ENCODE measurements around the gene CORIN.
"Not testable (repeated sequence)": the region's sequence is repeated elsewhere in the genome, so short reads cannot be mapped to it uniquely, and the experiment has no call there.

The CORIN gene

DNA sequence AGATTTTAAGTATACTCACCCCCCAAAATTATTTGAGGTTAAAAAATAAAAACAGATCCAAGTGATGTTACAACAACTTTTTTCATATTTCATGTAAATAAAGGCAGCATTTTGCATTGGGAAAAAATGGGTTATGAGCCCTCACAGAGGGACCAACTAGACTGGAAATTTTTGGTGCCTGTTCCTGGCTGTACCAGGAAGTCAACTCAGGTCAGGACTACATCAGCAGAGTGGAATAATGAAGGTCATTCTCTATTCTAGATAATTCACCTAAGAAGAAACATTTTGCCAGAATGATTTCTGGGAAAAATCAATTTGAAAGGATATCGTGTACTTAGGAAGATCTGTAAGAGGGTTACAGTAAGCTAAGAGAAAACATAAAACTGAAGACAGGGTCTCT is 66.8 kb downstream of the CORIN start:
- no peak for DNase-seq (ENCODE audit: low read depth in 3 of 3, low spot score in 1 of 3)

DNA sequence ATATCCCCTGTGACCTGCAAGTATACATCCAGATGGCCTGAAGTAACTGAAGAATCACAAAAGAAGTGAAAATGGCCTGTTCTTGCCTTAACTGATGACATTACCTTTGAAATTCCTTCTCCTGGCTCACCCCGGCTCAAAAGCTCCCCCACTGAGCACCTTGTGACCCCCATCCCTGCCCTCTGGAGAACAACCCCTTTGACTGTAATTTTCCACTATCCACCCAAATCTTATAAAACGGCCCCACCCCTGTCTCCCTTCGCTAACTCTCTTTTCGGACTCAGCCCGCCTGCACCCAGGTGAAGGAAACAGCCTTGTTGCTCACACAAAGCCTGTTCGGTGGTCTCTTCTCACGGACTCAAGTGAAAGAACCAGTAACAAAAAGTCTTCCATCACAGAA is 69.9 kb downstream of the CORIN start:
- not testable (repeated sequence) for DNase-seq (ENCODE audit: low read depth in 3 of 3, low spot score in 1 of 3)

DNA sequence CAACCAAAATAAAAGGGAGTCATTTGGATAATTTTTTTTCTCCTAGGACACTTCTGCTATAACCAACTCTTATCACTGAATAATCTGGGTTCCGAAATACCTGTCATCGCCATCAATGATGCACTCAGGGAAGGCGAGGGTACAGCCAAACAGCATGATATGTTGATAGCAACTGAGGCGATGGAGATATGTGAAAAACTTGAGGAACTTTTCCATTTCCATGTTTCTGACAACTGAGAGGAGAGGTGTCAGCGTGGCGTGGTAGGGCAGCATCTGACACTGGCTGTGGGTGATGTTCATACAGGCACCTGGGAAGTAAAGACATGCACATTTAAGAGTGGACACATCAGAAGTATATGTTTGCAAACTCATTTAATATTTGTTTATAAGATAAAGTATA is 74.6 kb downstream of the CORIN start:
- DNase-seq (ENCODE audit: low read depth in 3 of 3, low spot score in 1 of 3) = no peak

DNA sequence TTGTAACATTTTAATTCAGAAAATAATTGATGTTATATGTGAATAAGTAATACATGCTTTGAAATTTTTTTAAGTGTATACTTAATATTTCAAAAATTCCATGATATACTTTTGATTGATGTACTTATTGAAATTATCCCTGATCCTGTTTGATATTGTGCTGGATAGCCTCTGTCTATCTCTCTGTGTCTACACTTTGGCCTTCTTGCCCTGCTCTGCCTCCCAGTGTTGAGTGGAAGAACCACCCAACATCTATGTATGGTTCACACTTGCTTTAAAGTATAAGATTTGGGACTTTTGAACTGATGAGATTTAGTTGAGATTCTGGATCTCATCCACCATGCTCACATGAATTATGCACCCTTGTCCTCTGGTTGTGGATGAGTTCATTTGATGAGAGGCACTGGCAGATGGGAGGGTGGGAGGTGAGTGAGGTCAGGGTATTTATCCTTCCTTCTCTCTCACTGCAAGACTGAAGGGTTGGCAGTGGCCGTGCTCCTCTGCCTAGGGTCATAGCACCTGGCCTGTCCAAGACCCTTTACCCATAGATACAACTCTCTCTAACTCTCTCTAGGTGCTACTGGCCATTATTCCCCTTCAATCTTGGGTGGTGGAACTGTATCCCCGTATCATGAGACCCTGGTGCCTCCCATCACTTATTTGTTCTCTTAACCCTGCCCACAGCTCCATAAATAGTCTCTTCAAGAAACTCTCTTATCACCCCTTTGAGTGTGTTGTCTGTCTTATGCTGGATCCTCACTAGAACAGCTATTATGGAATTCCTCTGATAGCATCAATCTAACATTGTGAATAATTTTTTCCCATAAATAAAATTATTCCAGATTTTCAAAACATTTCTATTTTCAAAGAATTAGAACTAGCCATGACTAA is 75.2 kb downstream of the CORIN start:
- no peak for DNase-seq (ENCODE audit: low read depth in 3 of 3, low spot score in 1 of 3)

DNA sequence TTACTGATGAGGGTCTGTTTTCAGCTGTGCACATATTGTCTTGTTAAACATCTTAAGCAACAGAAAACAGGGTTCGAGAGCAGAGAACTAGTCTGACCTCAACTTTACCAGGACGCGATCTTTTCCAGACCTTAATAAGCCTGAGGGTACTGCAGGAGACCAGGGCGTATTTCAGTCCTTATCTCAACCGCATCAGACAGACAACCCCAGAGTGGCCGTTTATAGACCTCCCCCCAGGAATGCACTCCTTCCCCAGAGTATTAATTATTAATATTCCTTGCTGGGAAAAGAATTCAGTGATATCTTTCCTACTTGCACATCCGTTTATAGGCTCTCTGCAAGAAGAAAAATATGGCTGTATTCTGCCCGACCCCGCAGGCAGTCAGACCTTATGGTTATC is 84.6 kb downstream of the CORIN start:
- DNase-seq (ENCODE audit: low read depth in 3 of 3, low spot score in 1 of 3) = not testable (repeated sequence)

DNA sequence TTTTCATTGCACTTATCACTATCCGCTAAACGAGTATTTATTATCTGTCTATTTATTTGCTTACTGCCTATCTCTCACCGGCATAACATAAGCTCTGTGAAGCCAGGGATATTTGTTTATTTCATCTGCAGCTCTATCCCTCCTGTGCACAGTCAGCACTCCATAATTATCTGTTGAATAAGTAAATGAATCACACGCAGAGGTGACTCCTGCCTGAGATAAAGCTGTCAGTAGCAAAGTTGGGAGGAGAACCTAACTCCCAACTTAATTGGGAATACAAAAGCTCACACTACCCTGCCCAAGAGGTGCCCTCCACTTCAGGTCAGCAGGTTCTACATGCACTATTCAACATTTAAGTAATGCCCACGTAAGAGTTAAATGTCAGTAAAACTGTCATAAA is 85.7 kb downstream of the CORIN start:
- no peak for DNase-seq (ENCODE audit: low read depth in 3 of 3, low spot score in 1 of 3)

DNA sequence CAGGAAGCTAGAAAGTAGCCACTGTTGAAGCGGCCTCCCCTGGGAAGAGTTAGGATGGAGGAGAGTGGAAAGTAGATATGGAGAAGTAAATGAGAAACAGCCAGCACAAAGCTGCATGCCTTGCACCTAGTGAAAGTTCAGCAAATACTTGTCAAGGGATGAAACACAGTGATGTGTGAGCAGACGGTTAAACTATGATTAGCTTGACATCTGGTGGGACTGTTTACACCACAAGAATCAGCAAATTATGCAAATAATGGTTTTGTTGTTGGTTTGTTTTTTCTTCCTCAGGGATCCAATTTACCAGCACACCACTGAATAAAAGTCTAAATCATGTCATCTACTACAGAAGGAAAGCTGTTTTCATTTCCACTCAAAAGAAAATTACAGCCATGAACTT is 87.1 kb downstream of the CORIN start:
- no peak for DNase-seq (ENCODE audit: low read depth in 3 of 3, low spot score in 1 of 3)

DNA sequence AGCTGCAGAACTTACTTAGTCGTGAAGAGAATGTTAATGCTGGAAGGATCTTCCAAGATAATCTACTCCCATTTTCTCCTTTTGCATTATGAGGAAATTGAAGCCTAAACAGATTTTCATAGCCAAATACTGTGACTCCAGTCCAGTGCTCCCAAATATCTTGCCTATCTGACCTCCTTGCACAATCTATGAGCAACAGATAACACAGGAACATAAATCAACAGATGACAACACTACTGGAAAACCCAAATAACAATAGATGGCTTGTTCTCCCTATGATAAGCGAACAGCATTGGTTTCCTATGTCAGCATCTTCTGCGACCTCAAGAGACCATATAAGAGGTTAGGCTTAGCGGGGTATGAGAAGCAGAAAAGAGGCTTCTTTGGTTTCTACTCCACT is 88.0 kb downstream of the CORIN start:
- no peak for DNase-seq (ENCODE audit: low read depth in 3 of 3, low spot score in 1 of 3)

DNA sequence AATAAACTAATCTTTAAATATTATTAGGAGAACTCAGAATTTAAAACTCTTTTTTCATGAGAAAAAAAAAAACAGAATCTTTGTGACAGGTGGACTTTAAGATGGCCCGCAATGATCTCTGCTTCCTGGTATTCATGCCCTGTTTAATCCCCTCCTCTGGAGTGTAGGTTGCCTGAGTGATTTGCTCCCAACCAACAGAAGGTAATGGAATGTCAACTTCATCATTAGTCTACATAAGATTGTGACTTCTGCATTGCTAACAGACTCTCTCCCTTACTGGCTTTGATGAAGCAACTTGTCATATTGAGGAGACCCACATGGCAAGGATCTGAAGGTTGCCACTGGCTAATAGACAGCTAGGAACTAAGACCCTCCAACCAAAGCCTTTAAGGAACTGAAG is 88.8 kb downstream of the CORIN start:
- DNase-seq (ENCODE audit: low read depth in 3 of 3, low spot score in 1 of 3) = no peak

DNA sequence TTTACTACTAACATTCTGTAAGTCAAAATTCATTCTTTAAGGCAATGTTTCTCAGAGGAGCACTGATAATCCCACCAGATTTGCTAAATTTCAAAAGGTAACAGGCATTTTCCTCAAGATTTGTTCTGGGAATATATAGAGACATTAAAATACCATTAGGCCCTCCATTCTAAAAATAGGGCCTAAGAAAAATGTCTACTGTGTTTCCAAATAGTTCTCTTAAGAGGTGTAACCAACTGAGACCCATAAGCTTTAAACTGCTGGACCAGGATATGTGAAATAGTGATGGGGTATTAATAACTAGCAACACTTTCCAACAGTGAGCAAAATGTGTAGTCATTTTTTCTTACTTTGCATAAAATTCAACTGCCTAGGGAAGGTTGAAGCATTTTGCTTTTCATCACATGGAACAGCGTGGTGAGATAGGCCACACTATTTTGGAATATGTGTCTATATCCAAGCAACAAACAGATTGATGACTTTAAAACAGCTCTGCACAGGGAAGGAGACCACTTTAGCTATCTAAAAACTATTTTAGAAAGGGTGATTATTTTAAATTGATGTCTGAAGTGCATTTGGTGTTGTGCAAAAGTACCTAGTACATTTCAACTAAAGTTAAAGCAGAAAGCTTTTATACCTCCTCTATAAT is 89.9 kb downstream of the CORIN start:
- DNase-seq (ENCODE audit: low read depth in 3 of 3, low spot score in 1 of 3) = no peak

DNA sequence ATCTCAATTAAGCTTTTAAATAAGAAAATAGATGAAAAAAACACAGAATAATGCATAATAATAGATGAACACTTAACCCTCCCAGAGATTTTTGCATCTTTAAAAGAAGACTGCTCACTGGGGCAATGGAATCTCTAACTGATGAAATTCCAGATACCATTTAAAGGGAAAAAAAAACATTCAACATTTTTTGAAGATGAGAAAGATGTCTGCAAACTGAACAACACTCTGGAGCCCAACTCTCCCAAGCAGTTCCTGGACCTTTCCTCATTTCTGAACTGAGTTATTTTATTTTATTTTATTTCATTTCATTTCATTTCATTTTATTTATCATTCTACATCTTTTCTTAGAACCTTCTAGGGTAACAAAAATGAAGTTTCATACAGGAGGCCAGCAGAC is 90.7 kb downstream of the CORIN start:
- no peak for DNase-seq (ENCODE audit: low read depth in 3 of 3, low spot score in 1 of 3)

DNA sequence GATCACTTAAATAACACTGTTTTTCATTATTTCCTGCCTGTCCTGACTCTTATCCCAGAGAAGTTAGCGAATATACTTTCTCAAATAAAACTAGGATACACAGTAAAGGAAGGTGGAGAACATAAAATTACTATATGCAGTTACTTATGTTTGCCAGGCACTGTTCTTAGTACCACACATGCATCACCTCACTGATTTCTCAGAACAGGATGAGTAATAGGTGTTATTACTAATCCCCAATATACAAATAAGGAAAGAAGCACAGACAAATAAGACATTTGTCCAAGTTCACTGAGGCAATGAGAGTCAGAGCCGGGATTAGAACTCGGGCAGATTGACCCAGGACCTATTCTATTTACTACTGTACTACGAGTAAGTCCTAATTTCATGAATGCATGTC is 91.7 kb downstream of the CORIN start:
- DNase-seq (ENCODE audit: low read depth in 3 of 3, low spot score in 1 of 3) = no peak

DNA sequence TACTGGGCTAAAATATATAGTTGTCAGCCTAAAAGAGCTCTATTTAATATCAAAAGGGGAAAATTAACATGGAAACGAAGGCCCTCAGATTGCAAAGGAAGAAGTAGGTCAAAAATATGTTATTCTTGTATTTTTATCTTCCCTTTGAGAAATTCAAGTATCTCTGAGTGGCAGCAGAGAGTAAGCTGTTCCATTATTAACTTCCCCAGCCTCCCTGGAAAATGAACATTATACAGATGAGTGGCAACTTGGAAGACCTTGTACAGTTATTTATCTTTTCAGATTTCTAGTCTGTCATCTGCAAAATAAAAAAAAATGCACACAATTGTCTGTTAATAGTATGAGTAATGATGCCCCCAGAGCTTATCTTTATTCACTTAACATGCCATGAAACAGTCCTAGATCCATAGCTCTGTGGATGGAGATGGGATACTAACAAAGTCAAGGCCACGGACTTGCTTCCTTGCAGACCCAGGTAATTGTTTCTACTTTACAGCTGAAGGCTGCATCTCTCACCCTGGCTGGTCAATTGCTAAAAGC is 93.0 kb downstream of the CORIN start:
- no peak for DNase-seq (ENCODE audit: low read depth in 3 of 3, low spot score in 1 of 3)

DNA sequence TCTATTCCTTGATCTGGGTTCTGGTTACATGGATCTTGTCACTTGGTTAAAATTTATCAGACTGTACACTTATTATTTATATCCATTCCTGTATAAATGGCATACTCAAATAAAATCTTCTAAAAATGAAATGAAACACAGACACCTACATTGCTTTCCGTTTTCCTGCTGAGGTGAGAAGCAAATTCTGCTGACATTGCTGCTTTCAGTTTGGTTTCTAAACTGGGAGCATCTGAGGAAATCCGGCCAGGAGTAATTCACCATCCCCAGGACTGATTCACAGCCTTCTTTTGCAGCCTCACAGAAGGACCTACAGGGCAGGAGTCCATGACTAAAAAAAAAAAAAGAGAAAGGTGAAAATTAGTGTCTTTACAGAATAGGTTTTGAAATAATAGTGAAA is 93.6 kb downstream of the CORIN start:
- DNase-seq (ENCODE audit: low read depth in 3 of 3, low spot score in 1 of 3) = no peak

DNA sequence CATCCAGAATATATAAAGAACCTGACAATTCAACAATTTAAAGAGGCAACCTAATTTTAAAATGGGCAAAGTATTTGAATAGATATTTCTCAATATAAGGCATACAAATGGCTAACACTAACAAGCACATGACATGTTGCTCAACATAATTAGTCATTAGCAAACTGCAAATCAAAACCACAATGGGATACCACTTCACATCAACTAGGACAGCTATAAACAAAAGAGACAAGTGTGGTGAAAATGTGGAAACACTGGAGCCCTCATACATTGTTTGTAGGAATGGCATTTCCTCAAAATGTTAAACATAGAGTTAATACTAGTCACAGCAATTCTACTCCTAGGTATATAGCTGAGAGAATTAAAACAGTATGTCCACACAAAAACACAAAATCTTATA is 96.7 kb downstream of the CORIN start:
- DNase-seq (ENCODE audit: low read depth in 3 of 3, low spot score in 1 of 3) = no peak

DNA sequence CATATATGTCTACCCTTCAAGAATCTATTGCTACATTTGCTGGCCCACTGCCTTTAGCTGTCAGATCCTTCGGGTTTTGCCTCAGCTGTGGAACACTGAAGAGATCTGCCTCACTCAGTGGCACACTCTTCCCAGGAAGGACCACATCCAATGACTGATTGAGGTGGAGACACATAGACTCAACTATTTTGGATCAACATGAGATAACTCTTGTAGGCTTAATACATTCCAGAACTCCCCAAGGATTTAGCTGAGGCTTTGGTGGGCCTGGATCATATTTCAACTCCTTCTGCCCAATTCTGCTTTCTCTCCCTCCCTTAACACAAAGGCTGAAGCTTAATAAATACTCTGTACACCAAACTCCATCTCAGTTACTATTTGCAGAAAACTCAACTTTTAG is 100.5 kb downstream of the CORIN start:
- DNase-seq (ENCODE audit: low read depth in 3 of 3, low spot score in 1 of 3) = no peak

DNA sequence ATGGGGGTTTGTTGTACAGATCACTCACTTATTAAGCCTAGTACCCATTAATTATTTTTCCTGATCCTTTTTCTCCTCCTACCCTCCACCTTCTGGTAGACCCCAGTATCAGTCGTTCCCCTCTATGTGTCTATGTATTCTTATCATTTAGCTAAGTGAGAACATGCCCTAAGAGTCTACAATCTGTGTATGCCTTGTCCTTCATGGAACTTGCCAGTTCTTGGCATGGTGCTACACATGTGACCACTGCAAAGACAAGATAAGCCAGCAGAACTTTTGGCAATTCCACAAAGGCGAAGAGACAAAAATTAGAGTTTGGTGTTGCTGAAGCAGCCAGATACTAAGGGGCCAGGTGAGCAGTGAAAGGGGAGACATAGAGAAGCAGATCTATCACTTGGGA is 101.3 kb downstream of the CORIN start:
- DNase-seq (ENCODE audit: low read depth in 3 of 3, low spot score in 1 of 3) = no peak

DNA sequence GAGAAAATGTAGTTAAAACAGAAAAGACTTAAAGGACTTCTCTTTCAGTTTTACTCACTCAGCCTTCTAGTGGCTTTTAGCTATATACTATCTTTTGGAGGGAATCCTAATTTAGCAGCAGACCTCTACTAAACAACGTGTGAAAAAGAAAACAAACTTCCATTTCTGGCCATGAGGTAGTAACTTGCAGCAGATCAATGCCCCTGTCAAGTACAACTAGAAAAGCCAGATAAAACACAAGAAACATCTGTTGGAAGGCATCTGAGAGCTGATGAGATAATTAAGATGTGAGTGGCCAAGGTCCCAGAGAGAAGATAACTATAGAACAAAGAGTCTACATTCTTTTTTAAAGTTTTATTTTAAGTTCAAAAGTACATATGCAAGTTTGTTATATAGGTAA is 101.7 kb downstream of the CORIN start:
- no peak for DNase-seq (ENCODE audit: low read depth in 3 of 3, low spot score in 1 of 3)

DNA sequence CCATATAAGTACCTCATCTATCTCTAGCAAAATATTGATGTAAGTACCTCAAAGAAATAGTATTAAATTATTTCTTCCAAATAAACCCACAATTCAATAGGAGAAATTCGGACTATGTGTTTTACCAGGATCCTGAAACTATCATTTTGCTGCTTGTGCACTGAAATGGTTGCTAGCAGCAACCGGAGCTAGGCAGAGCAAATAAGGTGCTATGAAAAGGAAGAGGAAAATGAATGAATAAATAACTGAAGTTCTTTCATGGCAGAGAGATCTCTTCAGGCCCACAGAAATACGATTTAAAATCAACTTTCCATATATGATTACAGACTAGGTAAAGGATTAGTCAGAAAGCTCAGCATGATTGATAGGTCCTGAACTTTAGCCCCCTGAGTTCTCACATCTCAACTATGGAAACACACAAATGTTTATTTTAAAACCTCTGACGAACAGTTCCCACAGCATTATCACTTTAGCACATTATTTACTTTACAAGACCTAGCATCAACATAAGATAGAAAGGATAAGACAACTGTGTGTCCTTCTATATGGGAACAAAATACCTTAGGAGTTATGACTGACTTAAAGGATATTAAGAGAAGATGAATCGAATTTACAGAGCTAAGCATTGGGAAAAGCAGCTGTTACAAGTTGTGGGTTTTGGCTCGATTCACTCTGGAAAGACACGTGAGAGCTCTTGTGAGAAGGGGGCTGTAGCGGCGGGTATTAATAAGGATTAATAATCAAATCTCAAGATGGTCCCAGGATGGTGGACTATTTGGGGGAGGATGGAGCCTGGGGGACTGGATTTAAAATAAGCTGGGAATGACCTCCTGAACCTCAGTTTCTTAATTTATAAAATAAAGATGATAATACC is 104.3 kb downstream of the CORIN start:
- DNase-seq (ENCODE audit: low read depth in 3 of 3, low spot score in 1 of 3) = no peak

DNA sequence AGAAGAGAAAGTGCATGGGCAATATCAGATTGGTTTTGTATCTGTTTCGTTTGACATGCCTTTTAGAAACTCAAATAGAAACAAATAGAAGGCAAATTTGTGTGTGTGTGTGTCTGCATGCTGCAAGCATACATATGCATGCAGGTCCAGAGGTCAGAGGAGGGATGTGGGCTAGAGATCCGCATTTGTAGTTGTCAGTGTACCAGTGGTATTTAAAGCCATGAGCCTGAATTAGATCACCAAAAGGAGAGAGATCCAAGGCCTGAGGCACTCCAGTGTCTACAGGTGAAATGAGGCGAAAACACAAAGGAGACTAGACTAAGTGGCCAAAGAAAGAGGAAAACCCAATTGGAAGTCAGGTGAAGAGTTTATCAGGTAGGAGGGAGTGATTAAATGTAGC is 106.7 kb downstream of the CORIN start:
- no peak for DNase-seq (ENCODE audit: low read depth in 3 of 3, low spot score in 1 of 3)

DNA sequence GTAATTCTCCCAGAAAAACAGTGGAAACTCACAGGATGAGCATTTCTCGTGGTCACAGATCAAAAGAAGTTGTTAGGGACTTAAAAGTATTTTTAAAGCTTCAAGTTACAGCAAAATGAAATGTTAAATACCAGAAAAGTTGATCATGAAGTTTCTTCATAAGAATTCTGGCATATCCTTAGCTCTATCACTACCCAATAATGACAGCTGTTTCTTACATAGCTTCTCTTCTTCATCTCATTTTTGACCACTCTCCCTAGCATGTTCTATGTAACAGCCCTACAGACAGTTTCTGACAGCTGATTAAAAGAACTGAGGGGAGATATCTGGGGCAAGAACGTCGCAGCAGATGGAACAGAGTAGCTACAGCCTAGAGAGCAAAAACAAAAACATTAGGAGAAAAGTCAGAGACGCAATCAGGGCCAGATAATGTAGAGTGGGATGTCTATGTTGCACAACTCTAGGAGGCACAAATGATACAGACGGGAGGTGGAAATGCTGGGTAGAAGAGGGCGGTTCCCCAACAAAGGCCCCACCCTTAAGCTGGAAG is 108.7 kb downstream of the CORIN start:
- DNase-seq (ENCODE audit: low read depth in 3 of 3, low spot score in 1 of 3) = no peak
